GM06990 (cell line): ENCODE data around the gene PDGFRB.

Source experiments
- DNase-seq: peaks from one replicate; pipeline ENCODE4 v3.0.0-alpha.2; 2011; ENCODE audit not compliant: insufficient read length; ENCODE audit errors: extremely low read depth
- H3K27me3 ChIP-seq: replicated peaks from 2 replicates; pipeline ENCODE4 v1.6.0; 2011; ENCODE audit warnings: low read length; ENCODE audit not compliant: control insufficient read depth, insufficient read depth
- H3K36me3 ChIP-seq: 2 replicates; pipeline ENCODE4 v1.5.1; 2011; ENCODE audit warnings: low read length; ENCODE audit not compliant: control insufficient read depth, insufficient read depth
- H3K4me3 ChIP-seq: replicated peaks from 2 replicates; pipeline ENCODE4 v1.5.1; 2011; ENCODE audit warnings: low read depth, mild to moderate bottlenecking, control low read depth, low read length
- CTCF ChIP-seq: IDR thresholded peaks from 2 replicates; pipeline ENCODE4 v1.5.1; 2011; ENCODE audit warnings: low read length, control low read depth, mild to moderate bottlenecking, inconsistent platforms; ENCODE audit not compliant: insufficient read depth, poor library complexity, severe bottlenecking

Gene PDGFRB

GRCh38 chr5:150133581-150134197, 22.0 kb downstream of the PDGFRB start:
- no peaks in the 10 kb centered on the region for H3K36me3 ChIP-seq
- no peak overlapping the region for H3K4me3 ChIP-seq
- no peak for DNase-seq
- H3K27me3 ChIP-seq: no peaks in the 10 kb centered on the region; the same call in none of the 2 replicates
- TF ChIP-seq CTCF: no peak

GRCh38 chr5:150132740-150133139, 22.9 kb downstream of the PDGFRB start:
- no peaks in the 10 kb centered on the region for H3K36me3 ChIP-seq

GRCh38 chr5:150131978-150132694, 23.5 kb downstream of the PDGFRB start:
- no peak for TF ChIP-seq CTCF
- Histone ChIP-seq H3K4me3 (no peak overlapping the region), H3K36me3 (no peaks in the 10 kb centered on the region), H3K27me3 (no peaks in the 10 kb centered on the region; the same call in 1 of the 2 replicates)
- no peak for DNase-seq

More at GRCh38 chr5:150132740-150133139, 22.9 kb downstream of the PDGFRB start:
- TF ChIP-seq CTCF: no peak
- Histone ChIP-seq H3K4me3 (no peak overlapping the region), H3K27me3 (no peaks in the 10 kb centered on the region; the same call in 1 of the 2 replicates)
- DNase-seq: no peak

GRCh38 chr5:150131461-150131860, 24.2 kb downstream of the PDGFRB start:
- H3K4me3 ChIP-seq: no peak overlapping the region
- no peaks in the 10 kb centered on the region for H3K36me3 ChIP-seq
- no peak for DNase-seq
- H3K27me3 ChIP-seq: no peaks in the 10 kb centered on the region; the same call in 1 of the 2 replicates
- no peak for TF ChIP-seq CTCF

- no peaks in the 10 kb centered on the region; the same call in 1 of the 2 replicates for H3K27me3 ChIP-seq
- DNase-seq: no peak
- H3K36me3 ChIP-seq: no peaks in the 10 kb centered on the region
- TF ChIP-seq CTCF: no peak
- no peak overlapping the region for H3K4me3 ChIP-seq
These were observed 25.1 kb downstream of the PDGFRB start for GRCh38 chr5:150130493-150130922.
